ENCODE data around the gene IWS1.
"Not testable (repeated sequence)": the region's sequence is repeated elsewhere in the genome, so short reads cannot be mapped to it uniquely, and the experiment has no call there.

IWS1 gene

GRCh38 chr2:127573771-127574170 is 47.5 kb upstream of the IWS1 start:
- WGBS, 2 donors (ENCODE audit: extremely low coverage in 2 of 2, insufficient read length in 2 of 2, insufficient replicate concordance in 1 of 2): no CpG with 5 or more reads among the region's 17 CpGs
- Histone ChIP-seq H2BK120ac (ENCODE audit: low read depth, low read length) (no peak overlapping the region), H2BK15ac (ENCODE audit: low read length) (no peak overlapping the region), H3K4me2 (ENCODE audit: insufficient read depth, low read length, poor library complexity, severe bottlenecking) (no peak overlapping the region), H3K4ac (ENCODE audit: low read length) (no peak overlapping the region), H3K9me3 (replicated peaks in 1 of 2; ENCODE audit: control insufficient read depth in 2 of 2, insufficient read depth in 1 of 2, low read depth in 1 of 2, low read length in 2 of 2) (no peaks in the 10 kb centered on the region), H3K36me3 (replicated peaks in 1 of 2; ENCODE audit: control insufficient read depth in 2 of 2, insufficient read depth in 2 of 2, low read length in 2 of 2) (no peaks in the 10 kb centered on the region), H3K18ac (ENCODE audit: low read length) (no peak overlapping the region), H3K79me1 (ENCODE audit: low read depth, low read length) (no peaks in the 10 kb centered on the region), H2BK12ac (ENCODE audit: low read length) (no peak overlapping the region), H2BK5ac (ENCODE audit: low read length) (no peak overlapping the region), H3K14ac (ENCODE audit: low read length) (no peak overlapping the region), H3K4me1 (ENCODE audit: control insufficient read depth in 2 of 2, insufficient read depth in 1 of 2, low read depth in 1 of 2, low read length in 2 of 2) (no peaks in the 10 kb centered on the region), H3K9ac (ENCODE audit: low read depth, low read length, poor library complexity) (no peak overlapping the region), H3K4me3 (ENCODE audit: low read length in 2 of 2) (no peak overlapping the region), H3K27ac (replicated peaks; ENCODE audit: low read length) (no peak overlapping the region), H3K23ac (ENCODE audit: low read depth, low read length, poor library complexity) (no peak overlapping the region), H2AFZ (ENCODE audit: low read length) (no peak overlapping the region), H4K91ac (ENCODE audit: low read depth, low read length, poor library complexity) (no peak overlapping the region), H4K8ac (ENCODE audit: low read depth, low read length) (no peak overlapping the region), H3K27me3 (ENCODE audit: control insufficient read depth in 3 of 3, insufficient read depth in 3 of 3, low read depth in 1 of 3, low read length in 3 of 3) (peaks cover 0 to 40% (median 0%) of the 10 kb centered on the region in 3 experiments), H2AK5ac (ENCODE audit: low read depth, low read length) (no peak overlapping the region)
- DNase-seq (ENCODE audit: low spot score): no peak

GRCh38 chr2:127573298-127573697 is 47.0 kb upstream of the IWS1 start:
- H3K4me3 ChIP-seq (ENCODE audit: low read length in 2 of 2): no peak overlapping the region

GRCh38 chr2:127572841-127573240 is 46.6 kb upstream of the IWS1 start:
- no peaks in the 10 kb centered on the region for H3K79me1 ChIP-seq (ENCODE audit: low read depth, low read length)
- no CpG with 5 or more reads among the region's 5 CpGs for WGBS, 2 donors (ENCODE audit: extremely low coverage in 2 of 2, insufficient read length in 2 of 2, insufficient replicate concordance in 1 of 2)
- no peak overlapping the region for H3K9ac ChIP-seq (ENCODE audit: low read depth, low read length, poor library complexity)
- H2AK5ac ChIP-seq (ENCODE audit: low read depth, low read length): no peak overlapping the region
- no peak overlapping the region for H2BK15ac ChIP-seq (ENCODE audit: low read length)
- H3K4me3 ChIP-seq (ENCODE audit: low read length in 2 of 2): no peak overlapping the region
- H3K4me2 ChIP-seq (ENCODE audit: insufficient read depth, low read length, poor library complexity, severe bottlenecking): no peak overlapping the region
- peaks cover 0 to 43% (median 0%) of the 10 kb centered on the region in 3 experiments for H3K27me3 ChIP-seq (ENCODE audit: control insufficient read depth in 3 of 3, insufficient read depth in 3 of 3, low read depth in 1 of 3, low read length in 3 of 3)
- H2AFZ ChIP-seq (ENCODE audit: low read length): no peak overlapping the region
- H3K4me1 ChIP-seq (ENCODE audit: control insufficient read depth in 2 of 2, insufficient read depth in 1 of 2, low read depth in 1 of 2, low read length in 2 of 2): no peaks in the 10 kb centered on the region
- H3K14ac ChIP-seq (ENCODE audit: low read length): no peak overlapping the region
- no peak overlapping the region for H2BK120ac ChIP-seq (ENCODE audit: low read depth, low read length)
- H3K4ac ChIP-seq (ENCODE audit: low read length): no peak overlapping the region
- no peak overlapping the region for H4K91ac ChIP-seq (ENCODE audit: low read depth, low read length, poor library complexity)
- H3K23ac ChIP-seq (ENCODE audit: low read depth, low read length, poor library complexity): no peak overlapping the region
- no peak overlapping the region for H3K18ac ChIP-seq (ENCODE audit: low read length)
- H4K8ac ChIP-seq (ENCODE audit: low read depth, low read length): no peak overlapping the region
- H3K27ac ChIP-seq (replicated peaks; ENCODE audit: low read length): no peak overlapping the region
- H2BK12ac ChIP-seq (ENCODE audit: low read length): no peak overlapping the region
- no peak for DNase-seq (ENCODE audit: low spot score)
- no peaks in the 10 kb centered on the region for H3K36me3 ChIP-seq (replicated peaks in 1 of 2; ENCODE audit: control insufficient read depth in 2 of 2, insufficient read depth in 2 of 2, low read length in 2 of 2)
- H2BK5ac ChIP-seq (ENCODE audit: low read length): no peak overlapping the region
- H3K9me3 ChIP-seq (replicated peaks in 1 of 2; ENCODE audit: control insufficient read depth in 2 of 2, insufficient read depth in 1 of 2, low read depth in 1 of 2, low read length in 2 of 2): no peaks in the 10 kb centered on the region

More at GRCh38 chr2:127573298-127573697, 47.0 kb upstream of the IWS1 start:
- H3K4me1 ChIP-seq (ENCODE audit: control insufficient read depth in 2 of 2, insufficient read depth in 1 of 2, low read depth in 1 of 2, low read length in 2 of 2): no peaks in the 10 kb centered on the region
- H3K79me1 ChIP-seq (ENCODE audit: low read depth, low read length): no peaks in the 10 kb centered on the region
- no peak overlapping the region for H2BK120ac ChIP-seq (ENCODE audit: low read depth, low read length)
- H3K4me2 ChIP-seq (ENCODE audit: insufficient read depth, low read length, poor library complexity, severe bottlenecking): no peak overlapping the region
- no CpG with 5 or more reads among the region's 6 CpGs for WGBS, 2 donors (ENCODE audit: extremely low coverage in 2 of 2, insufficient read length in 2 of 2, insufficient replicate concordance in 1 of 2)
- DNase-seq (ENCODE audit: low spot score): no peak
- no peak overlapping the region for H3K27ac ChIP-seq (replicated peaks; ENCODE audit: low read length)
- no peak overlapping the region for H3K4ac ChIP-seq (ENCODE audit: low read length)
- H3K14ac ChIP-seq (ENCODE audit: low read length): no peak overlapping the region
- no peak overlapping the region for H2BK12ac ChIP-seq (ENCODE audit: low read length)
- H3K27me3 ChIP-seq (ENCODE audit: control insufficient read depth in 3 of 3, insufficient read depth in 3 of 3, low read depth in 1 of 3, low read length in 3 of 3): peaks cover 0 to 41% (median 0%) of the 10 kb centered on the region in 3 experiments
- no peak overlapping the region for H2BK5ac ChIP-seq (ENCODE audit: low read length)
- H2AFZ ChIP-seq (ENCODE audit: low read length): no peak overlapping the region
- no peak overlapping the region for H2AK5ac ChIP-seq (ENCODE audit: low read depth, low read length)
- no peaks in the 10 kb centered on the region for H3K36me3 ChIP-seq (replicated peaks in 1 of 2; ENCODE audit: control insufficient read depth in 2 of 2, insufficient read depth in 2 of 2, low read length in 2 of 2)
- no peak overlapping the region for H3K23ac ChIP-seq (ENCODE audit: low read depth, low read length, poor library complexity)
- no peak overlapping the region for H2BK15ac ChIP-seq (ENCODE audit: low read length)
- H4K8ac ChIP-seq (ENCODE audit: low read depth, low read length): no peak overlapping the region
- no peak overlapping the region for H3K18ac ChIP-seq (ENCODE audit: low read length)
- H3K9me3 ChIP-seq (replicated peaks in 1 of 2; ENCODE audit: control insufficient read depth in 2 of 2, insufficient read depth in 1 of 2, low read depth in 1 of 2, low read length in 2 of 2): no peaks in the 10 kb centered on the region
- no peak overlapping the region for H4K91ac ChIP-seq (ENCODE audit: low read depth, low read length, poor library complexity)
- no peak overlapping the region for H3K9ac ChIP-seq (ENCODE audit: low read depth, low read length, poor library complexity)

GRCh38 chr2:127572352-127572751 is 46.1 kb upstream of the IWS1 start:
- not testable (repeated sequence) for H3K4me2 ChIP-seq (ENCODE audit: insufficient read depth, low read length, poor library complexity, severe bottlenecking); H2BK5ac ChIP-seq (ENCODE audit: low read length); H3K79me1 ChIP-seq (ENCODE audit: low read depth, low read length); H2BK15ac ChIP-seq (ENCODE audit: low read length); H2BK120ac ChIP-seq (ENCODE audit: low read depth, low read length); H4K8ac ChIP-seq (ENCODE audit: low read depth, low read length); H3K4me1 ChIP-seq (ENCODE audit: control insufficient read depth in 2 of 2, insufficient read depth in 1 of 2, low read depth in 1 of 2, low read length in 2 of 2); H4K91ac ChIP-seq (ENCODE audit: low read depth, low read length, poor library complexity); H3K23ac ChIP-seq (ENCODE audit: low read depth, low read length, poor library complexity); H3K4ac ChIP-seq (ENCODE audit: low read length); H3K18ac ChIP-seq (ENCODE audit: low read length); H3K9me3 ChIP-seq (replicated peaks in 1 of 2; ENCODE audit: control insufficient read depth in 2 of 2, insufficient read depth in 1 of 2, low read depth in 1 of 2, low read length in 2 of 2); H3K4me3 ChIP-seq (ENCODE audit: low read length in 2 of 2); H2AFZ ChIP-seq (ENCODE audit: low read length); H3K9ac ChIP-seq (ENCODE audit: low read depth, low read length, poor library complexity); H2AK5ac ChIP-seq (ENCODE audit: low read depth, low read length); H3K36me3 ChIP-seq (replicated peaks in 1 of 2; ENCODE audit: control insufficient read depth in 2 of 2, insufficient read depth in 2 of 2, low read length in 2 of 2); H2BK12ac ChIP-seq (ENCODE audit: low read length); DNase-seq (ENCODE audit: low spot score); H3K14ac ChIP-seq (ENCODE audit: low read length); H3K27ac ChIP-seq (replicated peaks; ENCODE audit: low read length)
- peaks cover 0 to 47% (median 0%) of the 10 kb centered on the region in 3 experiments for H3K27me3 ChIP-seq (ENCODE audit: control insufficient read depth in 3 of 3, insufficient read depth in 3 of 3, low read depth in 1 of 3, low read length in 3 of 3)
- no CpG with 5 or more reads among the region's 2 CpGs for WGBS, 2 donors (ENCODE audit: extremely low coverage in 2 of 2, insufficient read length in 2 of 2, insufficient replicate concordance in 1 of 2)

Data from neuronal stem cell (in vitro differentiated cells).